Transverse colon (tissue), 4 donors: ENCODE measurements around the gene FITM1.

Experiments used
- CTCF ChIP-seq, 5 experiments: fragments of 200-600 bp in 3 of 5; fragments of 450-650 bp in 2 of 5; sonication (generic) in 3 of 5; IDR thresholded peaks; 1 replicate in 2 of 5; 2 replicates in 3 of 5; pipeline ENCODE4 v1.5.1; 2016 to 2017; ENCODE audit warnings: antibody characterized with exemption in 5 of 5, inconsistent platforms in 3 of 5, mild to moderate bottlenecking in 2 of 5, moderate library complexity in 1 of 5
- EP300 ChIP-seq: sonication (generic); formaldehyde crosslinking; IDR thresholded peaks from one replicate; pipeline ENCODE4 v1.6.1; 2017; ENCODE audit warnings: antibody characterized with exemption, low read depth
- POLR2A ChIP-seq: fragments of 450-650 bp; IDR thresholded peaks from one replicate; pipeline ENCODE4 v1.6.1; 2016; ENCODE audit warnings: antibody characterized with exemption, mild to moderate bottlenecking, moderate library complexity
- POLR2AphosphoS5 ChIP-seq, 3 donors: sonication (generic); formaldehyde crosslinking; IDR thresholded peaks; one replicate each; pipeline ENCODE4 v1.6.1; 2016; ENCODE audit warnings: antibody characterized with exemption in 3 of 3

DNA sequence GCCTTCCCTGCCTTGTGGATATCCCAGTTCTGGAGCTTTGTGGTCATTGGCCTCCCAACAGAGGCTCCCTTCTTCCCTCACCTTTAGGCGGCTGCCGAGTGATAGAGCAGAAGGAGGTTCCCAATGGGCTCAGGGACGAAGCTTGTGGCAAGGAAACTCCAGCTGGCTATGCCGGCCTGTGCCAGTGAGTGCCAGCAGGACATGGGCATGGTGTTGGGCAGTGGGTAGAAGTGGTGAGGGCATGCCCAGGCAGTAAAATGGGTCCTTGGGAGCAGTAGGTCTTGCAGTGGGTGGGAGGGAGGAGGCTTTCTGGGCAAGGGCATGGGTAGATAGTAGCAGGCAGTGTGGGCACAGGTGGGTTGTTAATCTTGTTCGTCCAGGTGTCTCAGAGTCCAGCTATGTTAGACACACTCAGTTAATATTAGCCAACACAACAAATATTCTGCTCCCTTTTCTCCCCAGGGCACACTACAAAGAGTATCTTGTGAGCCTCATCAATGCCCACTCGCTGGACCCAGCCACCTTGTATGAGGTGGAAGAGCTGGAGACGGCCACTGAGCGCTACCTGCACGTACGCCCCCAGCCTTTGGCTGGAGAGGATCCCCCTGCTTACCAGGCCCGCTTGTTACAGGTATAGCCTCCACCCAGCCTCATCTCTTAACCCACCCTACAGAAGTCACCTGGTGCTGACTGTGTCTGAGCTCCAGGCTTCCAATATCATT is 29.5 kb downstream of the FITM1 start:
- TF ChIP-seq CTCF (IDR thresholded peaks at IDR 0.05), result no peak
- no peak for TF ChIP-seq POLR2A
- TF ChIP-seq POLR2AphosphoS5 (IDR thresholded peaks at IDR 0.05), result no peak
- no peak for TF ChIP-seq EP300
